ENCODE measurements around the gene SPRYD3.
"Not testable (repeated sequence)": the region's sequence is repeated elsewhere in the genome, so short reads cannot be mapped to it uniquely, and the experiment has no call there.

DNA sequence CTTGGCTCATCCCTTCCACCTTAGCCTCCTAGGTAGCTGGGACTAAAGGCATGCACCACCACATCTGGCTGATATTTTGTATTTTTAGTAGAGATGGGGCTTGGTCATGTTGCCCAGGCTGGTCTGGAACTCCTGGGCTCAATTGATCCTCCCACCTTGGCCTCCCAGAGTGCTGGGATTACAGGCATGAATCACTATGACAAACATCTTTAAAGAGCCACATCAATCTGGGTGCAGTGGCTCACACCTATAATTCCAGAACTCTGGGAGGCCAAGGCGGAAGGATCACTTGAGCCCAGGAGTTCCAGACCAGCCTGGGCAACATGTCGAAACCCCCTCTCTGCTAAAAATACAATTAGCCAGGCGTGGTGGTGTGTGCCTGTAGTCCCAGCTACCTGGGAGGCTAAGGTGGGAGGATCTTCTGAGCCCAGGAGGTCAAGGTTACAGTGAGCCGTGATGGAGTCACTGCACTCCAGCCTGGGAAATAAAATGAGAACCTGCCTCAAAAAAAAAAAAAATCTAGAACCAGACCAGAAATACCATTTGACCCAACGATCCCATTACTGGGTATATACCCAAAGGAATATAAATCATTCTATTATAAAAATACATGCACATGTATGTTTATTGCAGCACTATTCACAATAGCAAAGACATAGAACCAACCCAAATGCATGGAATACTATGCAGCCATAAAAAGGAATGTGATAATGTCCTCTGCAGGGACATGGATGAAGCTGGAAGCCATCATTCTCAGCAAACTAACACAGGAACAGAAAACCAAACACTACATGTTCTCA lies 15.8 kb upstream of the SPRYD3 start:
- TF ChIP-seq POLR2A (IDR thresholded peaks at IDR 0.05) = not testable (repeated sequence)
- TF ChIP-seq, protein P1, sequence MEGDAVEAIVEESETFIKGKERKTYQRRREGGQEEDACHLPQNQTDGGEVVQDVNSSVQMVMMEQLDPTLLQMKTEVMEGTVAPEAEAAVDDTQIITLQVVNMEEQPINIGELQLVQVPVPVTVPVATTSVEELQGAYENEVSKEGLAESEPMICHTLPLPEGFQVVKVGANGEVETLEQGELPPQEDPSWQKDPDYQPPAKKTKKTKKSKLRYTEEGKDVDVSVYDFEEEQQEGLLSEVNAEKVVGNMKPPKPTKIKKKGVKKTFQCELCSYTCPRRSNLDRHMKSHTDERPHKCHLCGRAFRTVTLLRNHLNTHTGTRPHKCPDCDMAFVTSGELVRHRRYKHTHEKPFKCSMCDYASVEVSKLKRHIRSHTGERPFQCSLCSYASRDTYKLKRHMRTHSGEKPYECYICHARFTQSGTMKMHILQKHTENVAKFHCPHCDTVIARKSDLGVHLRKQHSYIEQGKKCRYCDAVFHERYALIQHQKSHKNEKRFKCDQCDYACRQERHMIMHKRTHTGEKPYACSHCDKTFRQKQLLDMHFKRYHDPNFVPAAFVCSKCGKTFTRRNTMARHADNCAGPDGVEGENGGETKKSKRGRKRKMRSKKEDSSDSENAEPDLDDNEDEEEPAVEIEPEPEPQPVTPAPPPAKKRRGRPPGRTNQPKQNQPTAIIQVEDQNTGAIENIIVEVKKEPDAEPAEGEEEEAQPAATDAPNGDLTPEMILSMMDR (IDR thresholded peaks at IDR 0.05 in 8 of 11, conservative IDR thresholded peaks at IDR 0.05 in 3 of 11) = not testable (repeated sequence)
